Kidney epithelial cell (primary cell): ENCODE data around the gene H2BK1. TPM values are rescaled to one million over a fixed set of nuclear protein-coding genes. Genes with fewer than 3 reads are reported as not detected.

Experiments used
- DNase-seq: peaks from one replicate; pipeline ENCODE4 v3.0.0-alpha.2; 2010; ENCODE audit warnings: low read depth
- H3K27me3 ChIP-seq: 2 replicates; pipeline ENCODE4 v1.6.0; 2011; ENCODE audit warnings: low read length; ENCODE audit not compliant: control insufficient read depth, insufficient read depth
- H3K36me3 ChIP-seq: 2 replicates; pipeline ENCODE4 v1.5.1; 2011; ENCODE audit warnings: low read length; ENCODE audit not compliant: control insufficient read depth, insufficient read depth
- H3K4me3 ChIP-seq: 2 replicates; pipeline ENCODE4 v1.5.1; 2011; ENCODE audit warnings: low read depth, mild to moderate bottlenecking, control low read depth, low read length
- total RNA-seq: library from RNA; depleted of rRNA; stranded (reverse); fragments of >200 nt; gene quantifications from 2 replicates; pipeline ENCODE4 v1.2.3, GENCODE V29; 2015
- TF ChIP-seq, protein P1 (sequence below): IDR thresholded peaks from 2 replicates; pipeline ENCODE4 v1.5.1; 2011; ENCODE audit warnings: mild to moderate bottlenecking, moderate library complexity, low read length, control low read depth, inconsistent platforms; ENCODE audit not compliant: insufficient read depth, poor library complexity, severe bottlenecking

The H2BK1 gene
- total RNA-seq, 1 donor from 2014 or later, result not detected

DNA sequence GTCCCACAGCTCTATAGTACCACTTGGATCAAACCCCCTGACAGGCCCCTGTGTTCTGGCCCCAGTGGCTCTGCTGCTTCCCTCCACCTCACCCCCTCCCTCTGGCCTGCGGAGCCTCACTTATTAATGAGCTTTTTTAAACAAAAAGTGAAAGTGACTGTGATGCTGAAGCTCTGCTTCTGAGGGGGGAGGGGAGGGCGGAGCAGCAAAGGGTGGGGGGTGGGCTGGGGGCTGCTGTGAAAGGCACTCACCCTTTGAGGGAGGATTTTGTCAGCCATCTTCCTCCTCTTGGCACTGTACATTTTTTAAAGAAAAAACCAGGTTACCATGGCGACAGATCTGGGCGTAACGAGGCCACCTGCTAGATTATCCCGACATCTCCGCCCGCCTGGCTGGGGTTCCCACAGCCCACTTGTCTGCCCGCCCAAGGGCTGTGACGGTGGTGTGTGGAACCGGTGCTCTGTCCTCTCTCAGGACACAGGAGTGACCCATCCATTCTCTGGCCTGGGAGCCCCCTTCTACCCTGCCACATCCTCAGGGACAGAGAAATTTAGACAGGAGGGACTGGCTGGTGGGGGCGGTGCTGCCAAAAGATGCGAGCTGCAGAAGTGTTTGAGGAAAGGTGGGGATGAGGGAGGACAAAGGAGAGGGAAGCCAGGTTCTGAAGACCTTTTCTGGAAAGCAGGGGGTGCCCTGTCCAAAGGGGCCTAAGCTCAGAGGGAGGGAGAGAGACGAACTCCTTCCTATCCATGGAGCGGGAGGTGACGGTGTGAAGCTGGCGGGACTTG lies 33.3 kb upstream of the H2BK1 start:
- H3K27me3 ChIP-seq, result peaks cover 5% of the 10 kb centered on the region
- DNase-seq, result no peak
- H3K4me3 ChIP-seq, result no peak overlapping the region
- H3K36me3 ChIP-seq, result no peaks in the 10 kb centered on the region
- TF ChIP-seq, protein P1, sequence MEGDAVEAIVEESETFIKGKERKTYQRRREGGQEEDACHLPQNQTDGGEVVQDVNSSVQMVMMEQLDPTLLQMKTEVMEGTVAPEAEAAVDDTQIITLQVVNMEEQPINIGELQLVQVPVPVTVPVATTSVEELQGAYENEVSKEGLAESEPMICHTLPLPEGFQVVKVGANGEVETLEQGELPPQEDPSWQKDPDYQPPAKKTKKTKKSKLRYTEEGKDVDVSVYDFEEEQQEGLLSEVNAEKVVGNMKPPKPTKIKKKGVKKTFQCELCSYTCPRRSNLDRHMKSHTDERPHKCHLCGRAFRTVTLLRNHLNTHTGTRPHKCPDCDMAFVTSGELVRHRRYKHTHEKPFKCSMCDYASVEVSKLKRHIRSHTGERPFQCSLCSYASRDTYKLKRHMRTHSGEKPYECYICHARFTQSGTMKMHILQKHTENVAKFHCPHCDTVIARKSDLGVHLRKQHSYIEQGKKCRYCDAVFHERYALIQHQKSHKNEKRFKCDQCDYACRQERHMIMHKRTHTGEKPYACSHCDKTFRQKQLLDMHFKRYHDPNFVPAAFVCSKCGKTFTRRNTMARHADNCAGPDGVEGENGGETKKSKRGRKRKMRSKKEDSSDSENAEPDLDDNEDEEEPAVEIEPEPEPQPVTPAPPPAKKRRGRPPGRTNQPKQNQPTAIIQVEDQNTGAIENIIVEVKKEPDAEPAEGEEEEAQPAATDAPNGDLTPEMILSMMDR, result no peak

DNA sequence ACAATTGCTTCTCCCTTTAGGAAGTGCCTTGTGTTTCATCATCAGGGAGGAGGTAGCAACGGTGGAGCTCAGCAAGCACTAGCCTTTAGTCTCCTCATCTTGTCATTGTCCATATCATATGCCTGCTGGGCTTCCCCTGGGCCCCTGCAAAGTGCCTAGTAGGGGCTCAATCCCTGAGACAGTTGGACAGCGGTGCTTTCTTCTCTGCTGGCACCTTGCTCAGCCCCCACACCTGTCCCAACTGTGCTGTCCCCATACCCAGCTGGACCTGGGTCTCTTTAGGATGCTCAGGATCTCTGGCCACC lies 32.7 kb upstream of the H2BK1 start:
- TF ChIP-seq, protein P1, result no peak
- no peak overlapping the region for H3K4me3 ChIP-seq

GRCh38 chr7:151242159-151243044 lies 32.1 kb upstream of the H2BK1 start:
- no peak overlapping the region for H3K4me3 ChIP-seq
- DNase-seq, result no peak
- TF ChIP-seq, protein P1, result no peak
- peaks cover 5% of the 10 kb centered on the region for H3K27me3 ChIP-seq
- peaks cover 1% of the 10 kb centered on the region for H3K36me3 ChIP-seq

More for the DNA sequence above, 32.7 kb upstream of the H2BK1 start:
- Histone ChIP-seq H3K36me3 (peaks cover 1% of the 10 kb centered on the region), H3K27me3 (peaks cover 5% of the 10 kb centered on the region)
- no peak for DNase-seq

DNA sequence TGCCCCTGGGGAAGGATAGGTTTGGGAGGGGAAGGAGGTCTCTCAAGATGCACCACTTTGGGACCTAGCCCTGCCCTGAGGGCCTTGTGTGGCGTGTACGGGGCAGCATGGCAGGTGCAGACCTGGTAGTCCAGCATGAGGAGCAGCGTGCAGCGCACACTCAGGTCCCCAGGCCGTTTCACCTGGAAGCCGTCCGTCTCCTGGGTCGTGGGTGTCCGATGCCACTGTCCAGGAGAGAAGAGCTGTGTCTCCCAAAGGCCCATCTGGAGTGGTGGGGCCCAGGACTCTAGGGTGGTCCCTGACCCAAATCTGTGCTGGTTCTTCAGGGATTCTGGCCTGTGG lies 31.4 kb upstream of the H2BK1 start:
- DNase-seq, result no peak
- TF ChIP-seq, protein P1, result no peak
- H3K4me3 ChIP-seq, result no peak overlapping the region
- peaks cover 5% of the 10 kb centered on the region for H3K27me3 ChIP-seq
- H3K36me3 ChIP-seq, result peaks cover 1% of the 10 kb centered on the region

DNA sequence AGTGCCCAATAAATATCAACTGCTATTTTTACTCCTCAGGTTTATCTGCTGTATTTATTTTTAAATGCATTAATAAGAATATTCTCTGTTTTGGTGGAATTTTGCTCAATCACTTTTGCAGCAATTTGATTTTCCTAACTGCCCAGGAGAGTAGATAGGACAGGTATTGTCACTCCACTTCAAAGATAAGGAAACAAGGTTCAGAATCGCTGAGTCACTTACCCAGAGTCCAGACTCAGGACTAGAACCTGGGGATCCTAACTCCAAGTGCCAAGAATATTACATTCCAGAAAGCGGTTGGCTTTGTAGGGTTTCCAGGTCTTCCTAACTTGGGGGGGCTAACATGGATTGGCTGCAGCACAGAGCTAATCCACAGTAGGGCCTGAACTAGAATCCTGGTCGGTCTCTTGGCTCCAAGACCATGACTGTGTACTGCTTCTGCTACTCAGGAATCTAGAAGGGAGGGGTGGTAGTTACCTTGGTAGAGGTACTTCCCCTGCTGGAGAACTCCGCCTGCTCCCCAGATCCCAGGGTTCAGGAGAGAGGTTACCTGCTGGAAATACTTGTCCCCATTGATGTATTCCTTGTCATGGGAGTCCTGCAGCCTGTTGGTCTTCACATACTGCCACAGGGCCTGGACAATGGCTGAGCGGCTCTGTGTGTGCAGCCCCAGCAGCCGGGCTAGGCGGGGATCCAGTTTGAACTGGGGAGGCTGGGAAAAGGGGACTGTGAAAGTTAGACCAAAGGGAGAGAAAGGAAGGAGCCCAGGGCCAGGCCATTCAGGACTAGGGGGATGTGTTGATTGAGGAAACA lies 30.9 kb upstream of the H2BK1 start:
- no peak for DNase-seq
- TF ChIP-seq, protein P1, result no peak
- Histone ChIP-seq H3K4me3 (no peak overlapping the region), H3K36me3 (peaks cover 1% of the 10 kb centered on the region), H3K27me3 (peaks cover 5% of the 10 kb centered on the region)
